ENCODE results near the gene CCDC63. TPM values are rescaled to one million over a fixed set of nuclear protein-coding genes. Genes with fewer than 3 reads are reported as not detected.

CCDC63 gene
- total RNA-seq, 1 experiment from 2014 or later: 0.98 TPM

DNA sequence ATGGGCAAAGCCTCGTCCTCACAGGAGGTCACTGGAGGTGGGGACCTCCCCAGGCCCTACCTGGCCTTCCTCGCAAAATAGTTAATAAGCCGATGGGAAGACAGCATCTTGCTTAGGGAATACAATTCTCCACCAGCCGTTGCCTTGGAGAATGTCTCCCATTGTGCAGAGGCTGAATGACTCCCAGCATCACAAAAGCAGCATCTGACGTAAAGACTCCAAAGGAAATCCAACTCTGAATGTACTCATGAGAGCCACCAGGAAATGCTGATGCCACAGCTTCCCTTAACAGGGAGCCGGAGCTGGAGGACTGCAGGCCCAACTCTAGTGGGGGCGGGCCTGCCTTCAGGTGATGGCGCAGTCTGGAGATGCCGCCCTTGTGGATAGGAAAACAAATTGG is 15.5 kb downstream of the CCDC63 start:
- no peak for DNase-seq (ENCODE audit: low spot score)
- Mint-ChIP-seq H3K4me3 (no peak overlapping the region), H3K36me3 (no peaks in the 10 kb centered on the region), H3K27ac (no peak overlapping the region), H3K9me3 (0 out of 2 replicates have a peak, but pooled peaks cover 3% of the 10 kb centered on the region), H3K4me1 (peaks cover 35% of the 10 kb centered on the region), H3K27me3 (ENCODE audit: low read depth) (peaks cover 5% of the 10 kb centered on the region; the same call in 1 of the 2 replicates)
- POLR2A ChIA-PET: no interaction called here
- ATAC-seq: no peak; the same call in 1 of the 2 replicates
- CTCF ChIA-PET: interaction anchor here (0.7 to 2.1 kb wide), 5 partner anchors 15 to 338 kb away, joined by 3 to 15 read pairs (median 4); partner anchors contain the start of gene CCDC63
- no peak for TF ChIP-seq ZNF281 (CRISPR knock-in tag; IDR thresholded peaks at IDR 0.05)
- TF ChIP-seq NFYB (CRISPR knock-in tag; conservative IDR thresholded peaks at IDR 0.05; ENCODE audit: low read depth): no peak
- no peak for TF ChIP-seq MXD4 (CRISPR knock-in tag; IDR thresholded peaks at IDR 0.05; ENCODE audit: borderline replicate concordance)

- CTCF ChIA-PET: interaction anchor here (0.6 to 2.1 kb wide), 5 partner anchors 16 to 339 kb away, joined by 3 to 15 read pairs (median 4); partner anchors contain the start of gene CCDC63
These were observed 16.4 kb downstream of the CCDC63 start for GRCh38 chr12:110863161-110863560.

More at GRCh38 chr12:110863161-110863560, 16.4 kb downstream of the CCDC63 start:
- no peaks in the 10 kb centered on the region for H3K36me3 Mint-ChIP-seq
- no peak overlapping the region for H3K27ac Mint-ChIP-seq
- 0 out of 2 replicates have a peak, but pooled peaks cover 3% of the 10 kb centered on the region for H3K9me3 Mint-ChIP-seq
- TF ChIP-seq ZNF232 (CRISPR knock-in tag; IDR thresholded peaks at IDR 0.05): no peak
- TF ChIP-seq, protein P1, sequence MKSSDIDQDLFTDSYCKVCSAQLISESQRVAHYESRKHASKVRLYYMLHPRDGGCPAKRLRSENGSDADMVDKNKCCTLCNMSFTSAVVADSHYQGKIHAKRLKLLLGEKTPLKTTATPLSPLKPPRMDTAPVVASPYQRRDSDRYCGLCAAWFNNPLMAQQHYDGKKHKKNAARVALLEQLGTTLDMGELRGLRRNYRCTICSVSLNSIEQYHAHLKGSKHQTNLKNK (CRISPR knock-in tag; IDR thresholded peaks at IDR 0.05): no peak
- TF ChIP-seq, protein P2, sequence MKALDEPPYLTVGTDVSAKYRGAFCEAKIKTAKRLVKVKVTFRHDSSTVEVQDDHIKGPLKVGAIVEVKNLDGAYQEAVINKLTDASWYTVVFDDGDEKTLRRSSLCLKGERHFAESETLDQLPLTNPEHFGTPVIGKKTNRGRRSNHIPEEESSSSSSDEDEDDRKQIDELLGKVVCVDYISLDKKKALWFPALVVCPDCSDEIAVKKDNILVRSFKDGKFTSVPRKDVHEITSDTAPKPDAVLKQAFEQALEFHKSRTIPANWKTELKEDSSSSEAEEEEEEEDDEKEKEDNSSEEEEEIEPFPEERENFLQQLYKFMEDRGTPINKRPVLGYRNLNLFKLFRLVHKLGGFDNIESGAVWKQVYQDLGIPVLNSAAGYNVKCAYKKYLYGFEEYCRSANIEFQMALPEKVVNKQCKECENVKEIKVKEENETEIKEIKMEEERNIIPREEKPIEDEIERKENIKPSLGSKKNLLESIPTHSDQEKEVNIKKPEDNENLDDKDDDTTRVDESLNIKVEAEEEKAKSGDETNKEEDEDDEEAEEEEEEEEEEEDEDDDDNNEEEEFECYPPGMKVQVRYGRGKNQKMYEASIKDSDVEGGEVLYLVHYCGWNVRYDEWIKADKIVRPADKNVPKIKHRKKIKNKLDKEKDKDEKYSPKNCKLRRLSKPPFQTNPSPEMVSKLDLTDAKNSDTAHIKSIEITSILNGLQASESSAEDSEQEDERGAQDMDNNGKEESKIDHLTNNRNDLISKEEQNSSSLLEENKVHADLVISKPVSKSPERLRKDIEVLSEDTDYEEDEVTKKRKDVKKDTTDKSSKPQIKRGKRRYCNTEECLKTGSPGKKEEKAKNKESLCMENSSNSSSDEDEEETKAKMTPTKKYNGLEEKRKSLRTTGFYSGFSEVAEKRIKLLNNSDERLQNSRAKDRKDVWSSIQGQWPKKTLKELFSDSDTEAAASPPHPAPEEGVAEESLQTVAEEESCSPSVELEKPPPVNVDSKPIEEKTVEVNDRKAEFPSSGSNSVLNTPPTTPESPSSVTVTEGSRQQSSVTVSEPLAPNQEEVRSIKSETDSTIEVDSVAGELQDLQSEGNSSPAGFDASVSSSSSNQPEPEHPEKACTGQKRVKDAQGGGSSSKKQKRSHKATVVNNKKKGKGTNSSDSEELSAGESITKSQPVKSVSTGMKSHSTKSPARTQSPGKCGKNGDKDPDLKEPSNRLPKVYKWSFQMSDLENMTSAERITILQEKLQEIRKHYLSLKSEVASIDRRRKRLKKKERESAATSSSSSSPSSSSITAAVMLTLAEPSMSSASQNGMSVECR (CRISPR knock-in tag; IDR thresholded peaks at IDR 0.05; ENCODE audit: borderline replicate concordance): no peak
- no peak for TF ChIP-seq MYBL2 (CRISPR knock-in tag; IDR thresholded peaks at IDR 0.05)
- TF ChIP-seq ETV6 (CRISPR knock-in tag; IDR thresholded peaks at IDR 0.05): no peak
- no peak for TF ChIP-seq ZNF532 (CRISPR knock-in tag; IDR thresholded peaks at IDR 0.05; ENCODE audit: borderline replicate concordance)
- no peak for TF ChIP-seq TEAD1 (CRISPR knock-in tag; IDR thresholded peaks at IDR 0.05)
- TF ChIP-seq, protein P3, sequence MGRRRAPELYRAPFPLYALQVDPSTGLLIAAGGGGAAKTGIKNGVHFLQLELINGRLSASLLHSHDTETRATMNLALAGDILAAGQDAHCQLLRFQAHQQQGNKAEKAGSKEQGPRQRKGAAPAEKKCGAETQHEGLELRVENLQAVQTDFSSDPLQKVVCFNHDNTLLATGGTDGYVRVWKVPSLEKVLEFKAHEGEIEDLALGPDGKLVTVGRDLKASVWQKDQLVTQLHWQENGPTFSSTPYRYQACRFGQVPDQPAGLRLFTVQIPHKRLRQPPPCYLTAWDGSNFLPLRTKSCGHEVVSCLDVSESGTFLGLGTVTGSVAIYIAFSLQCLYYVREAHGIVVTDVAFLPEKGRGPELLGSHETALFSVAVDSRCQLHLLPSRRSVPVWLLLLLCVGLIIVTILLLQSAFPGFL (CRISPR knock-in tag; IDR thresholded peaks at IDR 0.05; ENCODE audit: borderline replicate concordance): no peak
- TF ChIP-seq PRRX2 (CRISPR knock-in tag; IDR thresholded peaks at IDR 0.05): no peak
- no peak for TF ChIP-seq MXD4 (CRISPR knock-in tag; IDR thresholded peaks at IDR 0.05; ENCODE audit: borderline replicate concordance)
- H3K27me3 Mint-ChIP-seq (ENCODE audit: low read depth): peaks cover 5% of the 10 kb centered on the region; the same call in 1 of the 2 replicates
- POLR2A ChIA-PET: no interaction called here
- no peak for DNase-seq (ENCODE audit: low spot score)
- no peak overlapping the region for H3K4me3 Mint-ChIP-seq
- H3K4me1 Mint-ChIP-seq: peaks cover 29% of the 10 kb centered on the region
- ATAC-seq: no peak
